HTERT RPE-1 (cell line): ENCODE data around the gene LSM10.

Source experiments
- in situ Hi-C: fragments of 300-500 bp; cut with MboI; formaldehyde crosslinking; loops from 4 replicates; pipeline ENCODE4 v1.14.3; 2020; ENCODE audit warnings: low sequenced_read_pairs

Gene LSM10

GRCh38 chr1:36397378-36398230 is at the start of gene LSM10:
LSM10 (minus strand) TSS chr1:36397908; CDS start chr1:36394129, 3,779 bp downstream.
- in situ Hi-C loops: no loop called here

- in situ Hi-C loops: no loop called here
These were observed 49.7 kb upstream of the LSM10 start for GRCh38 chr1:36447450-36447849.

GRCh38 chr1:36446746-36447145 is 49.0 kb upstream of the LSM10 start:
- in situ Hi-C loops: no loop called here

- in situ Hi-C loops: no loop called here
These were observed 48.6 kb upstream of the LSM10 start for GRCh38 chr1:36446271-36446670.

GRCh38 chr1:36443297-36443696 is 45.6 kb upstream of the LSM10 start:
- in situ Hi-C loops: no loop called here

GRCh38 chr1:36442337-36442736 is 44.6 kb upstream of the LSM10 start:
- in situ Hi-C loops: no loop called here

- in situ Hi-C loops: no loop called here
These were observed 42.9 kb upstream of the LSM10 start for GRCh38 chr1:36440646-36441045.

GRCh38 chr1:36440044-36440443 is 42.3 kb upstream of the LSM10 start:
- in situ Hi-C loops: no loop called here

- in situ Hi-C loops: no loop called here
These were observed 41.0 kb upstream of the LSM10 start for GRCh38 chr1:36438715-36439114.

GRCh38 chr1:36436821-36437220 is 39.1 kb upstream of the LSM10 start:
- in situ Hi-C loops: no loop called here

- in situ Hi-C loops: no loop called here
These were observed 35.4 kb upstream of the LSM10 start for GRCh38 chr1:36433102-36433501.

GRCh38 chr1:36432616-36433015 is 34.9 kb upstream of the LSM10 start:
- in situ Hi-C loops: no loop called here

- in situ Hi-C loops: no loop called here
These were observed 28.1 kb upstream of the LSM10 start for GRCh38 chr1:36425791-36426190.

GRCh38 chr1:36421649-36422048 is 23.9 kb upstream of the LSM10 start:
- in situ Hi-C loops: no loop called here

GRCh38 chr1:36420836-36421317 is 23.2 kb upstream of the LSM10 start:
- in situ Hi-C loops: no loop called here

GRCh38 chr1:36420409-36420808 is 22.7 kb upstream of the LSM10 start:
- in situ Hi-C loops: no loop called here

GRCh38 chr1:36419569-36419968 is 21.9 kb upstream of the LSM10 start:
- in situ Hi-C loops: no loop called here

- in situ Hi-C loops: no loop called here
These were observed 21.4 kb upstream of the LSM10 start for GRCh38 chr1:36419140-36419539.

- in situ Hi-C loops: no loop called here
These were observed 20.2 kb upstream of the LSM10 start for GRCh38 chr1:36417931-36418330.

- in situ Hi-C loops: no loop called here
These were observed 18.1 kb upstream of the LSM10 start for GRCh38 chr1:36415661-36416326.

- in situ Hi-C loops: no loop called here
These were observed 16.7 kb upstream of the LSM10 start for GRCh38 chr1:36414384-36414783.
